Gastroesophageal sphincter (tissue), 3 donors: ENCODE measurements around the gene BACE1-AS.

Source experiments
- POLR2A ChIP-seq, 2 donors: fragments of 450-650 bp; IDR thresholded peaks; one replicate each; pipeline ENCODE4 v1.6.1; 2017; ENCODE audit warnings: antibody characterized with exemption in 2 of 2, mild to moderate bottlenecking in 2 of 2, moderate library complexity in 1 of 2
- TF ChIP-seq, protein P1 (sequence below), 4 experiments: fragments of 200-600 bp in 2 of 4; fragments of 450-650 bp in 2 of 4; sonication (generic) in 1 of 4; IDR thresholded peaks; one replicate each; pipeline ENCODE4 v1.5.1; 2017 to 2019; ENCODE audit warnings: antibody characterized with exemption in 4 of 4, mild to moderate bottlenecking in 2 of 4, moderate library complexity in 2 of 4

DNA sequence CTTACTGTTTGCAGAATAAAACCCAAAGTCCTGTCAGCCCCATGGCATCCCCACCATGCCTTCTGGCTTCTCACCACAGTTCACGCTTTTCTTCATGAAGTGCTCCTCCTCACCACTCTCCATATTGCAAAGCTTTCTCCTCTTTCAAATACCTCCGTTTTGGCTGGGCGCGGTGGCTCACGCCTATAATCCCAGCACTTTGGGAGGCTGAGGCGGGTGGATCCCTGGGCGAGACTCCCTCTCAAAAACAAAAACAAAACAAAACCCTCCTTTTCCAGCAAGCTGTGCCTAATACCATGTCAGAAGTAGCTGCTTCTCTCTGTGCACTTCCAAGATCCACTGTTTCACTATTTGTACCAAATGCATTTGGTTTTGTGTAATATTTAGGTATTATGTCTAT lies 18.2 kb downstream of the BACE1-AS start:
- TF ChIP-seq, protein P1, sequence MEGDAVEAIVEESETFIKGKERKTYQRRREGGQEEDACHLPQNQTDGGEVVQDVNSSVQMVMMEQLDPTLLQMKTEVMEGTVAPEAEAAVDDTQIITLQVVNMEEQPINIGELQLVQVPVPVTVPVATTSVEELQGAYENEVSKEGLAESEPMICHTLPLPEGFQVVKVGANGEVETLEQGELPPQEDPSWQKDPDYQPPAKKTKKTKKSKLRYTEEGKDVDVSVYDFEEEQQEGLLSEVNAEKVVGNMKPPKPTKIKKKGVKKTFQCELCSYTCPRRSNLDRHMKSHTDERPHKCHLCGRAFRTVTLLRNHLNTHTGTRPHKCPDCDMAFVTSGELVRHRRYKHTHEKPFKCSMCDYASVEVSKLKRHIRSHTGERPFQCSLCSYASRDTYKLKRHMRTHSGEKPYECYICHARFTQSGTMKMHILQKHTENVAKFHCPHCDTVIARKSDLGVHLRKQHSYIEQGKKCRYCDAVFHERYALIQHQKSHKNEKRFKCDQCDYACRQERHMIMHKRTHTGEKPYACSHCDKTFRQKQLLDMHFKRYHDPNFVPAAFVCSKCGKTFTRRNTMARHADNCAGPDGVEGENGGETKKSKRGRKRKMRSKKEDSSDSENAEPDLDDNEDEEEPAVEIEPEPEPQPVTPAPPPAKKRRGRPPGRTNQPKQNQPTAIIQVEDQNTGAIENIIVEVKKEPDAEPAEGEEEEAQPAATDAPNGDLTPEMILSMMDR (IDR thresholded peaks at IDR 0.05): no peak
- TF ChIP-seq POLR2A (IDR thresholded peaks at IDR 0.05): no peak
